ENCODE data around the gene CWF19L1. TPM values are rescaled to one million over a fixed set of nuclear protein-coding genes. Genes with fewer than 3 reads are reported as not detected.

The CWF19L1 gene
- total RNA-seq, 4 donors from 2014 or later = 11.6 to 13.8 (median 13.0) TPM

GRCh38 chr10:100209303-100209702, 58.1 kb downstream of the CWF19L1 start:
- H3K36me3 ChIP-seq = peaks cover 0 to 64% of the 10 kb centered on the region in 2 donors
- TF ChIP-seq POLR2A (IDR thresholded peaks at IDR 0.05) = no peak
- TF ChIP-seq CTCF (IDR thresholded peaks at IDR 0.05 in 4 of 5, conservative IDR thresholded peaks at IDR 0.05 in 1 of 5) = no peak
- ATAC-seq = no peak
- H3K27ac ChIP-seq = no peak overlapping the region
- no peaks in the 10 kb centered on the region for H3K27me3 ChIP-seq
- in situ Hi-C loops (cut with MboI; ENCODE audit: low sequenced_read_pairs in 4 of 4) = no loop called here
- no peak overlapping the region for H3K4me3 ChIP-seq
- no peak for DNase-seq
- H3K9me3 ChIP-seq = no peaks in the 10 kb centered on the region
- no peaks in the 10 kb centered on the region for H3K4me1 ChIP-seq
- intact Hi-C loops (cut with DNase I; ENCODE audit: low total_unique reads) = no loop called here

- Histone ChIP-seq H3K27me3 (no peaks in the 10 kb centered on the region), H3K4me1 (no peaks in the 10 kb centered on the region), H3K27ac (no peak overlapping the region), H3K4me3 (no peak overlapping the region), H3K36me3 (peaks cover 0 to 64% of the 10 kb centered on the region in 2 donors), H3K9me3 (no peaks in the 10 kb centered on the region)
- TF ChIP-seq CTCF (IDR thresholded peaks at IDR 0.05 in 4 of 5, conservative IDR thresholded peaks at IDR 0.05 in 1 of 5) (no peak), POLR2A (IDR thresholded peaks at IDR 0.05) (no peak)
- ATAC-seq (no peak), DNase-seq (no peak)
- intact Hi-C loops (cut with DNase I; ENCODE audit: low total_unique reads) = no loop called here
- in situ Hi-C loops (cut with MboI; ENCODE audit: low sequenced_read_pairs in 4 of 4) = no loop called here
These were observed 59.2 kb downstream of the CWF19L1 start for GRCh38 chr10:100208276-100208675.

- no peaks in the 10 kb centered on the region for H3K27me3 ChIP-seq
- H3K4me1 ChIP-seq = peaks cover 0 to 2% of the 10 kb centered on the region in 2 donors
- no peaks in the 10 kb centered on the region for H3K9me3 ChIP-seq
- H3K36me3 ChIP-seq = peaks cover 0 to 97% of the 10 kb centered on the region in 2 donors
- in situ Hi-C loops (cut with MboI; ENCODE audit: low sequenced_read_pairs in 4 of 4) = no loop called here
- H3K27ac ChIP-seq = no peak overlapping the region
- DNase-seq (no peak), ATAC-seq (no peak)
- TF ChIP-seq POLR2A (IDR thresholded peaks at IDR 0.05) (no peak), CTCF (IDR thresholded peaks at IDR 0.05 in 4 of 5, conservative IDR thresholded peaks at IDR 0.05 in 1 of 5) (no peak)
- intact Hi-C loops (cut with DNase I; ENCODE audit: low total_unique reads) = no loop called here
- no peak overlapping the region for H3K4me3 ChIP-seq
These were observed 63.1 kb downstream of the CWF19L1 start for GRCh38 chr10:100204370-100204769.

GRCh38 chr10:100201549-100201948, 65.9 kb downstream of the CWF19L1 start:
- in situ Hi-C loops (cut with MboI; ENCODE audit: low sequenced_read_pairs in 4 of 4) (no loop called here), intact Hi-C loops (cut with DNase I; ENCODE audit: low total_unique reads) (no loop called here)
- H3K9me3 ChIP-seq = no peaks in the 10 kb centered on the region

More at GRCh38 chr10:100201549-100201948, 65.9 kb downstream of the CWF19L1 start:
- TF ChIP-seq POLR2A (IDR thresholded peaks at IDR 0.05) (no peak), CTCF (IDR thresholded peaks at IDR 0.05 in 4 of 5, conservative IDR thresholded peaks at IDR 0.05 in 1 of 5) (no peak)
- no peak overlapping the region for H3K4me3 ChIP-seq
- H3K27me3 ChIP-seq = no peaks in the 10 kb centered on the region
- H3K27ac ChIP-seq = no peak overlapping the region
- peaks cover 0 to 6% of the 10 kb centered on the region in 2 donors for H3K4me1 ChIP-seq
- H3K36me3 ChIP-seq = peaks cover 6 to 96% of the 10 kb centered on the region in 2 donors
- ATAC-seq (no peak), DNase-seq (no peak)

All from gastrocnemius medialis (tissue), 4 donors.